Measurements from ENCODE around the gene FHOD3. TPM values are rescaled to one million over a fixed set of nuclear protein-coding genes. Genes with fewer than 3 reads are reported as not detected.

Gene FHOD3
- total and polyA plus RNA-seq, 2 experiments from 2014 or later = 2.7 to 8.7 TPM

GRCh38 chr18:36255072-36255698 is 42.3 kb upstream of the FHOD3 start:
- peaks cover 14% of the 10 kb centered on the region for H3K36me3 Mint-ChIP-seq (ENCODE audit: low read depth)
- Histone ChIP-seq H3K27me3 (ENCODE audit: insufficient read depth) (no peaks in the 10 kb centered on the region), H3K4me3 (no peak overlapping the region), H3K36me3 (ENCODE audit: insufficient read depth) (no peaks in the 10 kb centered on the region), H3K79me2 (replicated peaks; ENCODE audit: insufficient read depth) (no peaks in the 10 kb centered on the region), H3K4me2 (no peak overlapping the region), H3K9me2 (ENCODE audit: insufficient read depth) (no peaks in the 10 kb centered on the region), H2AFZ (no peak overlapping the region), H3K27ac (ENCODE audit: low read depth) (no peak overlapping the region), H3K4me1 (ENCODE audit: insufficient read depth) (no peaks in the 10 kb centered on the region), H4K20me1 (replicated peaks; ENCODE audit: insufficient read depth) (0 out of 2 replicates have a peak, but pooled peaks cover 1% of the 10 kb centered on the region), H3F3A (replicated peaks; ENCODE audit: low read depth) (no peaks in the 10 kb centered on the region)
- H3K9me3 Mint-ChIP-seq = no peaks in the 10 kb centered on the region
- TF ChIP-seq JUNB (IDR thresholded peaks at IDR 0.05; ENCODE audit: unreplicated experiment) (no peak), ZNF114 (CRISPR knock-in tag; IDR thresholded peaks at IDR 0.05) (no peak), CREB1 (CRISPR knock-in tag; IDR thresholded peaks at IDR 0.05; ENCODE audit: low read depth) (no peak)
- H3K27ac Mint-ChIP-seq = no peak overlapping the region
- peaks cover 5% of the 10 kb centered on the region for H3K27me3 Mint-ChIP-seq (ENCODE audit: insufficient read depth, low read depth, poor library complexity)
- peak; percentile 8 for DNase-seq (ENCODE audit: low spot score)
- no peak overlapping the region for H3K4me3 Mint-ChIP-seq
- peak; percentile 64 for ATAC-seq
- no peaks in the 10 kb centered on the region for H3K4me1 Mint-ChIP-seq

GRCh38 chr18:36256094-36256493 is 41.4 kb upstream of the FHOD3 start:
- H3K27ac ChIP-seq (ENCODE audit: low read depth) = no peak overlapping the region
- H3K4me2 ChIP-seq = no peak overlapping the region
- no peak overlapping the region for H2AFZ ChIP-seq
- H4K20me1 ChIP-seq (replicated peaks; ENCODE audit: insufficient read depth) = 0 out of 2 replicates have a peak, but pooled peaks cover 3% of the 10 kb centered on the region
- TF ChIP-seq, protein P1, sequence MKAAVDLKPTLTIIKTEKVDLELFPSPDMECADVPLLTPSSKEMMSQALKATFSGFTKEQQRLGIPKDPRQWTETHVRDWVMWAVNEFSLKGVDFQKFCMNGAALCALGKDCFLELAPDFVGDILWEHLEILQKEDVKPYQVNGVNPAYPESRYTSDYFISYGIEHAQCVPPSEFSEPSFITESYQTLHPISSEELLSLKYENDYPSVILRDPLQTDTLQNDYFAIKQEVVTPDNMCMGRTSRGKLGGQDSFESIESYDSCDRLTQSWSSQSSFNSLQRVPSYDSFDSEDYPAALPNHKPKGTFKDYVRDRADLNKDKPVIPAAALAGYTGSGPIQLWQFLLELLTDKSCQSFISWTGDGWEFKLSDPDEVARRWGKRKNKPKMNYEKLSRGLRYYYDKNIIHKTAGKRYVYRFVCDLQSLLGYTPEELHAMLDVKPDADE (IDR thresholded peaks at IDR 0.05) = no peak
- TF ChIP-seq JUNB (IDR thresholded peaks at IDR 0.05; ENCODE audit: unreplicated experiment) (no peak), ZNF114 (CRISPR knock-in tag; IDR thresholded peaks at IDR 0.05) (no peak), CREB1 (CRISPR knock-in tag; IDR thresholded peaks at IDR 0.05; ENCODE audit: low read depth) (no peak), EZH2 (IDR thresholded peaks at IDR 0.05; ENCODE audit: low read depth, unreplicated experiment) (no peak), ZNF462 (CRISPR knock-in tag; IDR thresholded peaks at IDR 0.05) (no peak), EZH2phosphoT487 (IDR thresholded peaks at IDR 0.05; ENCODE audit: unreplicated experiment) (no peak), NANOG (IDR thresholded peaks at IDR 0.05; ENCODE audit: borderline replicate concordance) (no peak), POLR2AphosphoS5 (IDR thresholded peaks at IDR 0.05; ENCODE audit: low read depth) (no peak)
- no peak overlapping the region for H3K27ac Mint-ChIP-seq
- no peak for DNase-seq (ENCODE audit: low spot score)
- no peaks in the 10 kb centered on the region for H3K79me2 ChIP-seq (replicated peaks; ENCODE audit: insufficient read depth)
- H3K27me3 ChIP-seq (ENCODE audit: insufficient read depth) = no peaks in the 10 kb centered on the region
- peaks cover 5% of the 10 kb centered on the region for H3K27me3 Mint-ChIP-seq (ENCODE audit: insufficient read depth, low read depth, poor library complexity)
- H3K9me3 Mint-ChIP-seq = no peaks in the 10 kb centered on the region
- peaks cover 13% of the 10 kb centered on the region for H3K36me3 Mint-ChIP-seq (ENCODE audit: low read depth)
- H3F3A ChIP-seq (replicated peaks; ENCODE audit: low read depth) = no peaks in the 10 kb centered on the region
- H3K9me2 ChIP-seq (ENCODE audit: insufficient read depth) = no peaks in the 10 kb centered on the region
- ATAC-seq = no peak
- H3K4me1 Mint-ChIP-seq = no peaks in the 10 kb centered on the region
- no peak overlapping the region for H3K4me3 ChIP-seq
- H3K4me1 ChIP-seq (ENCODE audit: insufficient read depth) = no peaks in the 10 kb centered on the region
- H3K36me3 ChIP-seq (ENCODE audit: insufficient read depth) = no peaks in the 10 kb centered on the region
- H3K4me3 Mint-ChIP-seq = no peak overlapping the region
